ENCODE measurements around the gene RTL10. TPM values are rescaled to one million over a fixed set of nuclear protein-coding genes. Genes with fewer than 3 reads are reported as not detected.

Gene RTL10
- total and polyA plus RNA-seq, 4 donors = 11.0 to 18.7 (median 14.7) TPM

GRCh38 chr22:19853058-19853878 lies 1.4 kb downstream of the RTL10 start:
- H3K4me1 ChIP-seq (ENCODE audit: control insufficient read depth, insufficient read depth, low read length) = peaks cover 34% of the 10 kb centered on the region
- no peaks in the 10 kb centered on the region for H3K9me3 ChIP-seq (ENCODE audit: control insufficient read depth, insufficient read depth, low read length)
- peak overlapping the region; percentile 95 for H3K4me3 ChIP-seq (ENCODE audit: low read depth, low read length)
- H3K27me3 ChIP-seq (ENCODE audit: control insufficient read depth, insufficient read depth, low read length) = no peaks in the 10 kb centered on the region
- no peak overlapping the region for H3K27ac ChIP-seq (ENCODE audit: low read depth, low read length)
- WGBS (ENCODE audit: insufficient coverage) = 56% methylated on average over 11 of the region's 11 CpGs
- peaks cover 41% of the 10 kb centered on the region for H3K36me3 ChIP-seq (ENCODE audit: control insufficient read depth, insufficient read depth, low read length)
- DNase-seq (ENCODE audit: low read depth in 4 of 6, low spot score in 6 of 6) = no peak

GRCh38 chr22:19852177-19852781 lies 2.4 kb downstream of the RTL10 start:
- Histone ChIP-seq H3K27me3 (ENCODE audit: control insufficient read depth, insufficient read depth, low read length) (no peaks in the 10 kb centered on the region), H3K27ac (ENCODE audit: low read depth, low read length) (no peak overlapping the region), H3K9me3 (ENCODE audit: control insufficient read depth, insufficient read depth, low read length) (no peaks in the 10 kb centered on the region), H3K4me1 (ENCODE audit: control insufficient read depth, insufficient read depth, low read length) (peaks cover 34% of the 10 kb centered on the region), H3K4me3 (ENCODE audit: low read depth, low read length) (no peak overlapping the region), H3K36me3 (ENCODE audit: control insufficient read depth, insufficient read depth, low read length) (peaks cover 45% of the 10 kb centered on the region)
- 92% methylated on average over 12 of the region's 12 CpGs for WGBS (ENCODE audit: insufficient coverage)
- DNase-seq (ENCODE audit: low read depth in 4 of 6, low spot score in 6 of 6) = no peak

GRCh38 chr22:19851291-19852176 lies 3.1 kb downstream of the RTL10 start:
- Histone ChIP-seq H3K27ac (ENCODE audit: low read depth, low read length) (no peak overlapping the region), H3K36me3 (ENCODE audit: control insufficient read depth, insufficient read depth, low read length) (peaks cover 52% of the 10 kb centered on the region), H3K4me3 (ENCODE audit: low read depth, low read length) (no peak overlapping the region), H3K4me1 (ENCODE audit: control insufficient read depth, insufficient read depth, low read length) (peaks cover 34% of the 10 kb centered on the region), H3K9me3 (ENCODE audit: control insufficient read depth, insufficient read depth, low read length) (no peaks in the 10 kb centered on the region), H3K27me3 (ENCODE audit: control insufficient read depth, insufficient read depth, low read length) (no peaks in the 10 kb centered on the region)
- 93% methylated on average over 21 of the region's 21 CpGs for WGBS (ENCODE audit: insufficient coverage)
- no peak for DNase-seq (ENCODE audit: low read depth in 4 of 6, low spot score in 6 of 6)

- Histone ChIP-seq H3K4me3 (ENCODE audit: low read depth, low read length) (no peak overlapping the region), H3K27ac (ENCODE audit: low read depth, low read length) (no peak overlapping the region), H3K9me3 (ENCODE audit: control insufficient read depth, insufficient read depth, low read length) (no peaks in the 10 kb centered on the region), H3K27me3 (ENCODE audit: control insufficient read depth, insufficient read depth, low read length) (no peaks in the 10 kb centered on the region), H3K36me3 (ENCODE audit: control insufficient read depth, insufficient read depth, low read length) (peaks cover 53% of the 10 kb centered on the region), H3K4me1 (ENCODE audit: control insufficient read depth, insufficient read depth, low read length) (peaks cover 29% of the 10 kb centered on the region)
- no peak for DNase-seq (ENCODE audit: low read depth in 4 of 6, low spot score in 6 of 6)
- WGBS (ENCODE audit: insufficient coverage) = 95% methylated on average over 9 of the region's 9 CpGs
Observed at GRCh38 chr22:19850763-19851109, 3.9 kb downstream of the RTL10 start.

GRCh38 chr22:19849835-19850762 lies 4.6 kb downstream of the RTL10 start:
- Histone ChIP-seq H3K4me1 (ENCODE audit: control insufficient read depth, insufficient read depth, low read length) (peaks cover 23% of the 10 kb centered on the region), H3K9me3 (ENCODE audit: control insufficient read depth, insufficient read depth, low read length) (no peaks in the 10 kb centered on the region), H3K36me3 (ENCODE audit: control insufficient read depth, insufficient read depth, low read length) (peaks cover 58% of the 10 kb centered on the region), H3K27ac (ENCODE audit: low read depth, low read length) (no peak overlapping the region), H3K27me3 (ENCODE audit: control insufficient read depth, insufficient read depth, low read length) (no peaks in the 10 kb centered on the region), H3K4me3 (ENCODE audit: low read depth, low read length) (no peak overlapping the region)
- no peak for DNase-seq (ENCODE audit: low read depth in 4 of 6, low spot score in 6 of 6)
- 89% methylated on average over 9 of the region's 9 CpGs for WGBS (ENCODE audit: insufficient coverage)

GRCh38 chr22:19848298-19849224 lies 6.1 kb downstream of the RTL10 start:
- DNase-seq (ENCODE audit: low read depth in 4 of 6, low spot score in 6 of 6) = no peak
- peaks cover 29% of the 10 kb centered on the region for H3K4me1 ChIP-seq (ENCODE audit: control insufficient read depth, insufficient read depth, low read length)
- H3K4me3 ChIP-seq (ENCODE audit: low read depth, low read length) = no peak overlapping the region
- no peak overlapping the region for H3K27ac ChIP-seq (ENCODE audit: low read depth, low read length)
- H3K27me3 ChIP-seq (ENCODE audit: control insufficient read depth, insufficient read depth, low read length) = no peaks in the 10 kb centered on the region
- no peaks in the 10 kb centered on the region for H3K9me3 ChIP-seq (ENCODE audit: control insufficient read depth, insufficient read depth, low read length)
- 91% methylated on average over 6 of the region's 7 CpGs for WGBS (ENCODE audit: insufficient coverage)
- peaks cover 71% of the 10 kb centered on the region for H3K36me3 ChIP-seq (ENCODE audit: control insufficient read depth, insufficient read depth, low read length)

- peaks cover 31% of the 10 kb centered on the region for H3K4me1 ChIP-seq (ENCODE audit: control insufficient read depth, insufficient read depth, low read length)
- no peak for DNase-seq (ENCODE audit: low read depth in 4 of 6, low spot score in 6 of 6)
- WGBS (ENCODE audit: insufficient coverage) = no CpG with 5 or more reads among the region's 2 CpGs
- peaks cover 68% of the 10 kb centered on the region for H3K36me3 ChIP-seq (ENCODE audit: control insufficient read depth, insufficient read depth, low read length)
- H3K27me3 ChIP-seq (ENCODE audit: control insufficient read depth, insufficient read depth, low read length) = no peaks in the 10 kb centered on the region
- H3K9me3 ChIP-seq (ENCODE audit: control insufficient read depth, insufficient read depth, low read length) = no peaks in the 10 kb centered on the region
- H3K27ac ChIP-seq (ENCODE audit: low read depth, low read length) = no peak overlapping the region
- no peak overlapping the region for H3K4me3 ChIP-seq (ENCODE audit: low read depth, low read length)
Observed at GRCh38 chr22:19847345-19847632, 7.4 kb downstream of the RTL10 start.

- peaks cover 31% of the 10 kb centered on the region for H3K4me1 ChIP-seq (ENCODE audit: control insufficient read depth, insufficient read depth, low read length)
- peaks cover 63% of the 10 kb centered on the region for H3K36me3 ChIP-seq (ENCODE audit: control insufficient read depth, insufficient read depth, low read length)
Observed at GRCh38 chr22:19846620-19847344, 7.9 kb downstream of the RTL10 start.

More at GRCh38 chr22:19846620-19847344, 7.9 kb downstream of the RTL10 start:
- Histone ChIP-seq H3K4me3 (ENCODE audit: low read depth, low read length) (no peak overlapping the region), H3K9me3 (ENCODE audit: control insufficient read depth, insufficient read depth, low read length) (no peaks in the 10 kb centered on the region), H3K27me3 (ENCODE audit: control insufficient read depth, insufficient read depth, low read length) (no peaks in the 10 kb centered on the region), H3K27ac (ENCODE audit: low read depth, low read length) (no peak overlapping the region)
- 98% methylated on average over 5 of the region's 9 CpGs for WGBS (ENCODE audit: insufficient coverage)
- no peak for DNase-seq (ENCODE audit: low read depth in 4 of 6, low spot score in 6 of 6)

Measured in spinal cord (tissue), 10 donors.